Lung (tissue), 12 donors: ENCODE measurements around the gene ATP5PF. TPM values are rescaled to one million over a fixed set of nuclear protein-coding genes. Genes with fewer than 3 reads are reported as not detected.

Source experiments
- ATAC-seq: fragments of 200-7000 bp; cut with Tn5 transposase; one replicate; pipeline ENCODE4 v1.9.1; 2020; ENCODE audit warnings: moderate number of reproducible peaks; ENCODE audit not compliant: insufficient read depth, low FRiP score
- DNase-seq, 3 donors: peaks; one replicate each; pipeline ENCODE4 v3.0.0-alpha.2; 2013 to 2017
- H3K27ac ChIP-seq, 2 donors: one replicate each; pipeline ENCODE4 v1.5.1; 2013; ENCODE audit warnings: mild to moderate bottlenecking in 2 of 2, moderate library complexity in 2 of 2, control low read depth in 1 of 2, inconsistent platforms in 1 of 2, low read depth in 1 of 2, low read length in 1 of 2
- H3K27me3 ChIP-seq, 3 donors: one replicate each; pipeline ENCODE4 v1.5.1; 2013; ENCODE audit warnings: low read length in 2 of 3; ENCODE audit not compliant: control insufficient read depth in 3 of 3, insufficient read depth in 3 of 3
- H3K36me3 ChIP-seq, 4 donors: one replicate each; pipeline ENCODE4 v1.5.1; 2013; ENCODE audit warnings: low read length in 4 of 4, mild to moderate bottlenecking in 1 of 4, moderate library complexity in 1 of 4; ENCODE audit not compliant: control insufficient read depth in 4 of 4, insufficient read depth in 4 of 4
- H3K4me1 ChIP-seq, 5 donors: one replicate each; pipeline ENCODE4 v1.5.1; 2013; ENCODE audit warnings: low read length in 5 of 5, mild to moderate bottlenecking in 2 of 5, moderate library complexity in 1 of 5; ENCODE audit not compliant: control insufficient read depth in 5 of 5, insufficient read depth in 5 of 5
- H3K4me3 ChIP-seq: one replicate; pipeline ENCODE4 v1.5.1; 2013; ENCODE audit warnings: mild to moderate bottlenecking, control low read depth, moderate library complexity
- H3K9ac ChIP-seq, 2 donors: one replicate each; pipeline ENCODE4 v1.5.1; 2013; ENCODE audit warnings: low read length in 2 of 2, control low read depth in 1 of 2; ENCODE audit not compliant: insufficient read depth in 1 of 2
- H3K9me3 ChIP-seq, 4 donors: one replicate each; pipeline ENCODE4 v1.5.1; 2013; ENCODE audit warnings: low read length in 3 of 4, mild to moderate bottlenecking in 1 of 4, moderate library complexity in 1 of 4; ENCODE audit not compliant: control insufficient read depth in 4 of 4, insufficient read depth in 3 of 4
- CTCF ChIP-seq: IDR thresholded peaks from 2 replicates; pipeline ENCODE4 v1.5.1; 2012; ENCODE audit warnings: mild to moderate bottlenecking; ENCODE audit errors: control extremely low read depth, extremely low read depth
- WGBS, 2 donors: extraction: QIAGEN DNeasy Blood & Tissue Kit; methylation state at CpG; one replicate each; pipeline ENCODE4 v1.1.7; 2013; 5-methylcytosine and 5-hydroxymethylcytosine counted together
- polyA plus RNA-seq, 2 donors: library from polyadenylated mRNA; stranded (reverse); fragments of 200-250 nt; gene quantifications; one replicate each; pipeline ENCODE4 v1.2.1, GENCODE V29; 2013
- total RNA-seq, 2 donors: library from RNA; depleted of rRNA in 1 of 2; stranded (reverse); fragments of >200 nt in 1 of 2; gene quantifications; one replicate each; pipeline ENCODE4 v1.2.1, GENCODE V29; 2014 to 2021
- donor health status: control.
- donor health status: control.
- donor health status: Bipolar disorder and iron deficiency.
- donor health status: healthy.
- donor health status: DM: yes; HTN: yes; CAD: no.

The ATP5PF gene
- total and polyA plus RNA-seq, 4 donors = 72.8 to 289 (median 133) TPM

- WGBS, 2 donors = 53 to 77% methylated on average over 1 of the region's 1 CpG
- ATAC-seq = no peak
- H3K9ac ChIP-seq = no peak overlapping the region
Observed at GRCh38 chr21:25737421-25737820, 2.7 kb upstream of the ATP5PF start.

GRCh38 chr21:25735646-25736597 is 1.2 kb upstream of the ATP5PF start:
- peak overlapping the region; percentile 79 for H3K4me3 ChIP-seq
- no peaks in the 10 kb centered on the region for H3K9me3 ChIP-seq
- H3K27me3 ChIP-seq = no peaks in the 10 kb centered on the region
- DNase-seq (peak; percentile 91 to 95 (median 93)), ATAC-seq (peak; percentile 78)
- H3K9ac ChIP-seq = peak overlapping the region; percentile 90 to 92
- 0 to 1% methylated on average over 40 to 47 of the region's 48 CpGs for WGBS, 2 donors
- peak overlapping the region; percentile 96 to 100 for H3K27ac ChIP-seq
- TF ChIP-seq CTCF = no peak
- H3K4me1 ChIP-seq = peaks cover 0 to 24% (median 6%) of the 10 kb centered on the region in 5 donors
- no peaks in the 10 kb centered on the region for H3K36me3 ChIP-seq

More at GRCh38 chr21:25737421-25737820, 2.7 kb upstream of the ATP5PF start:
- H3K9me3 ChIP-seq = no peaks in the 10 kb centered on the region
- peaks cover 0 to 2% (median 0%) of the 10 kb centered on the region in 4 donors for H3K36me3 ChIP-seq
- peaks cover 0 to 24% (median 3%) of the 10 kb centered on the region in 5 donors for H3K4me1 ChIP-seq
- H3K4me3 ChIP-seq = no peak overlapping the region
- peak overlapping the region in 1 of 2 donors; percentile 100 for H3K27ac ChIP-seq
- no peaks in the 10 kb centered on the region for H3K27me3 ChIP-seq
- no peak for TF ChIP-seq CTCF
- no peak for DNase-seq

- H3K9ac ChIP-seq = peak overlapping the region; percentile 88 to 92
- peaks cover 0 to 5% (median 2%) of the 10 kb centered on the region in 4 donors for H3K36me3 ChIP-seq
- no peaks in the 10 kb centered on the region for H3K9me3 ChIP-seq
- no peak for DNase-seq
- H3K4me1 ChIP-seq = peaks cover 0 to 24% (median 6%) of the 10 kb centered on the region in 5 donors
- TF ChIP-seq CTCF = no peak
- peak overlapping the region; percentile 88 for H3K4me3 ChIP-seq
- no peaks in the 10 kb centered on the region for H3K27me3 ChIP-seq
- 0 to 1% methylated on average over 10 of the region's 10 CpGs for WGBS, 2 donors
- ATAC-seq = no peak
- peak overlapping the region; percentile 95 to 100 for H3K27ac ChIP-seq
Observed at GRCh38 chr21:25734654-25734903, 125 bp downstream of the ATP5PF start.
